ENCODE data around the gene TTC28.

GRCh38 chr22:28299753-28300152, 379.9 kb downstream of the TTC28 start:
- no peak for TF ChIP-seq EZH2 (IDR thresholded peaks at IDR 0.05; ENCODE audit: borderline replicate concordance, low read depth, low read length, severe bottlenecking)
- TF ChIP-seq CTCF (IDR thresholded peaks at IDR 0.05; ENCODE audit: extremely low read depth in 1 of 2, insufficient read depth in 1 of 2, low read depth in 1 of 2, low read length in 2 of 2), result no peak
- TF ChIP-seq MYC (IDR thresholded peaks at IDR 0.05; ENCODE audit: low read depth, low read length), result no peak
- no peak for TF ChIP-seq MAX (IDR thresholded peaks at IDR 0.05; ENCODE audit: insufficient read depth, insufficient read length)
- no peak for TF ChIP-seq POLR2A (IDR thresholded peaks at IDR 0.05; ENCODE audit: low read depth, low read length)
- TF ChIP-seq POLR2AphosphoS5 (IDR thresholded peaks at IDR 0.05; ENCODE audit: insufficient read depth, low read depth, low read length), result no peak

Data from endothelial cell of umbilical vein (primary cell).